Thyroid gland (tissue), 4 donors: ENCODE measurements around the gene MATK.

Experiments used
- CTCF ChIP-seq, 6 experiments: fragments of 200-600 bp in 3 of 6; fragments of 450-650 bp in 3 of 6; sonication (generic) in 3 of 6; IDR thresholded peaks; one replicate each; pipeline ENCODE4 v1.5.1; 2016 to 2019; ENCODE audit warnings: antibody characterized with exemption in 6 of 6, mild to moderate bottlenecking in 2 of 6, inconsistent platforms in 1 of 6, moderate library complexity in 1 of 6
- POLR2A ChIP-seq, 2 donors: fragments of 450-650 bp; IDR thresholded peaks; one replicate each; pipeline ENCODE4 v1.6.1; 2017; ENCODE audit warnings: antibody characterized with exemption in 2 of 2, mild to moderate bottlenecking in 2 of 2, moderate library complexity in 1 of 2

- TF ChIP-seq CTCF (IDR thresholded peaks at IDR 0.05), result no peak
- no peak for TF ChIP-seq POLR2A (IDR thresholded peaks at IDR 0.05)
Observed at GRCh38 chr19:3776479-3777040, 9.6 kb downstream of the MATK start.
